ENCODE measurements around the gene ATRAID.

GRCh38 chr2:27220091-27220490 lies 8.2 kb downstream of the ATRAID start:
- TF ChIP-seq CTCF (IDR thresholded peaks at IDR 0.05; ENCODE audit: insufficient read depth, low read length) (no peak), POLR2AphosphoS5 (IDR thresholded peaks at IDR 0.05; ENCODE audit: low read depth) (no peak), REST (IDR thresholded peaks at IDR 0.05; ENCODE audit: insufficient replicate concordance, low read depth) (no peak), GABPA (IDR thresholded peaks at IDR 0.05; ENCODE audit: low read depth) (no peak)
